HPDE6-E6E7 (cell line): Measurements from ENCODE around the gene RAD21L1.

ENCODE experiments used
- DNase-seq: peaks from one replicate; pipeline ENCODE4 v3.0.0; 2011; ENCODE audit warnings: missing footprints; ENCODE audit errors: extremely low spot score

Gene RAD21L1

GRCh38 chr20:1225783-1226654 lies at the start of gene RAD21L1:
RAD21L1 (plus strand) TSS chr20:1226044; CDS start chr20:1228454, 2,410 bp downstream.
- DNase-seq, result peak; percentile 87

- DNase-seq, result no peak
These were observed 48.2 kb upstream of the RAD21L1 start for GRCh38 chr20:1177680-1178079.

- no peak for DNase-seq
These were observed 47.7 kb upstream of the RAD21L1 start for GRCh38 chr20:1178103-1178502.

- DNase-seq, result no peak
These were observed 47.2 kb upstream of the RAD21L1 start for GRCh38 chr20:1178623-1179022.

- no peak for DNase-seq
These were observed 44.9 kb upstream of the RAD21L1 start for GRCh38 chr20:1180949-1181348.

- no peak for DNase-seq
These were observed 43.7 kb upstream of the RAD21L1 start for GRCh38 chr20:1182106-1182505.

- no peak for DNase-seq
These were observed 42.7 kb upstream of the RAD21L1 start for GRCh38 chr20:1183153-1183552.

GRCh38 chr20:1184260-1184637 lies 41.6 kb upstream of the RAD21L1 start:
- no peak for DNase-seq

GRCh38 chr20:1184638-1185315 lies 41.1 kb upstream of the RAD21L1 start, which contains the start of gene TMEM74B:
TMEM74B (minus strand) TSS chr20:1184981; CDS start chr20:1183801, 1,180 bp downstream.
- DNase-seq, result no peak

- DNase-seq, result no peak
These were observed 40.5 kb upstream of the RAD21L1 start for GRCh38 chr20:1185316-1185741.

- peak; percentile 66 for DNase-seq
These were observed 40.0 kb upstream of the RAD21L1 start for GRCh38 chr20:1185790-1186334.

GRCh38 chr20:1186367-1186991 lies 39.4 kb upstream of the RAD21L1 start:
- DNase-seq, result no peak

GRCh38 chr20:1187605-1188171 lies 38.2 kb upstream of the RAD21L1 start:
- DNase-seq, result no peak

GRCh38 chr20:1188347-1188746 lies 37.5 kb upstream of the RAD21L1 start:
- no peak for DNase-seq

GRCh38 chr20:1189827-1190226 lies 36.0 kb upstream of the RAD21L1 start:
- no peak for DNase-seq

- DNase-seq, result no peak
These were observed 35.0 kb upstream of the RAD21L1 start for GRCh38 chr20:1190847-1191246.

- no peak for DNase-seq
These were observed 34.5 kb upstream of the RAD21L1 start for GRCh38 chr20:1191299-1191698.

- DNase-seq, result no peak
These were observed 30.6 kb upstream of the RAD21L1 start for GRCh38 chr20:1195226-1195625.

- DNase-seq, result no peak
These were observed 29.2 kb upstream of the RAD21L1 start for GRCh38 chr20:1196634-1197033.

GRCh38 chr20:1197801-1198200 lies 28.0 kb upstream of the RAD21L1 start:
- DNase-seq, result no peak

GRCh38 chr20:1198751-1199150 lies 27.1 kb upstream of the RAD21L1 start:
- no peak for DNase-seq
